Trophoblast cell (in vitro differentiated cells and primary cell): ENCODE results near the gene BST2. TPM values are rescaled to one million over a fixed set of nuclear protein-coding genes. Genes with fewer than 3 reads are reported as not detected.

Experiments used
- DNase-seq, 2 donors: peaks; one replicate each; pipeline ENCODE4 v3.0.0-alpha.2; 2016
- H2AFZ ChIP-seq: 2 replicates; pipeline ENCODE4 v1.6.1; 2013; ENCODE audit warnings: low read length, moderate library complexity, mild to moderate bottlenecking; ENCODE audit not compliant: insufficient read depth, poor library complexity
- H2AK5ac ChIP-seq: 2 replicates; pipeline ENCODE4 v1.6.1; 2013; ENCODE audit warnings: mild to moderate bottlenecking, low read length
- H2BK120ac ChIP-seq: 2 replicates; pipeline ENCODE4 v1.6.1; 2013; ENCODE audit warnings: low read length, mild to moderate bottlenecking, moderate library complexity; ENCODE audit not compliant: insufficient read depth, poor library complexity
- H2BK12ac ChIP-seq: 2 replicates; pipeline ENCODE4 v1.6.1; 2013; ENCODE audit warnings: mild to moderate bottlenecking, low read length, moderate library complexity
- H2BK5ac ChIP-seq: 2 replicates; pipeline ENCODE4 v1.6.1; 2013; ENCODE audit warnings: low read length, low read depth, moderate library complexity, mild to moderate bottlenecking; ENCODE audit not compliant: poor library complexity
- H3K14ac ChIP-seq: 2 replicates; pipeline ENCODE4 v1.6.1; 2013; ENCODE audit warnings: mild to moderate bottlenecking, low read length
- H3K18ac ChIP-seq: 2 replicates; pipeline ENCODE4 v1.6.1; 2013; ENCODE audit warnings: mild to moderate bottlenecking, low read length
- H3K23ac ChIP-seq: 2 replicates; pipeline ENCODE4 v1.6.1; 2013; ENCODE audit warnings: low read length
- H3K27ac ChIP-seq: 2 replicates; pipeline ENCODE4 v1.5.1; 2013; ENCODE audit warnings: low read depth, mild to moderate bottlenecking, inconsistent platforms, low read length, moderate library complexity
- H3K27me3 ChIP-seq: 2 replicates; pipeline ENCODE4 v1.6.1; 2013; ENCODE audit warnings: inconsistent platforms, mild to moderate bottlenecking, low read length, moderate library complexity; ENCODE audit not compliant: insufficient read depth
- H3K36me3 ChIP-seq, 2 experiments: 1 replicate in 1 of 2; 2 replicates in 1 of 2; pipeline ENCODE4 v1.6.1; 2013; ENCODE audit warnings: low read length in 2 of 2, mild to moderate bottlenecking in 2 of 2, moderate library complexity in 1 of 2; ENCODE audit not compliant: insufficient read depth in 2 of 2, control insufficient read depth in 1 of 2
- H3K4ac ChIP-seq: 2 replicates; pipeline ENCODE4 v1.6.1; 2013; ENCODE audit warnings: low read depth, mild to moderate bottlenecking, low read length, moderate library complexity
- H3K4me1 ChIP-seq, 2 experiments: 1 replicate in 1 of 2; 2 replicates in 1 of 2; pipeline ENCODE4 v1.6.1; 2013; ENCODE audit warnings: low read length in 2 of 2, mild to moderate bottlenecking in 2 of 2, moderate library complexity in 1 of 2; ENCODE audit not compliant: insufficient read depth in 2 of 2, control insufficient read depth in 1 of 2
- H3K4me2 ChIP-seq: 2 replicates; pipeline ENCODE4 v1.6.1; 2013; ENCODE audit warnings: inconsistent platforms, mild to moderate bottlenecking, low read length, moderate library complexity
- H3K4me3 ChIP-seq: 2 replicates; pipeline ENCODE4 v1.5.1; 2013; ENCODE audit warnings: mild to moderate bottlenecking, low read depth, low read length, inconsistent platforms
- H3K79me1 ChIP-seq: one replicate; pipeline ENCODE4 v1.6.1; 2013; ENCODE audit warnings: low read length
- H3K79me2 ChIP-seq: 2 replicates; pipeline ENCODE4 v1.6.1; 2013; ENCODE audit warnings: low read length, mild to moderate bottlenecking; ENCODE audit not compliant: control insufficient read depth, insufficient read depth, poor library complexity
- H3K9ac ChIP-seq: 2 replicates; pipeline ENCODE4 v1.6.1; 2013; ENCODE audit warnings: mild to moderate bottlenecking, low read length
- H3K9me3 ChIP-seq: 2 replicates; pipeline ENCODE4 v1.6.1; 2013; ENCODE audit warnings: low read depth, mild to moderate bottlenecking, control low read depth, inconsistent platforms, low read length; ENCODE audit not compliant: insufficient read depth
- H4K12ac ChIP-seq: 2 replicates; pipeline ENCODE4 v1.6.1; 2013; ENCODE audit warnings: low read depth, mild to moderate bottlenecking, low read length, moderate library complexity
- H4K8ac ChIP-seq: 2 replicates; pipeline ENCODE4 v1.6.1; 2013; ENCODE audit warnings: low read depth, mild to moderate bottlenecking, low read length, moderate library complexity
- H4K91ac ChIP-seq: one replicate; pipeline ENCODE4 v1.6.1; 2013; ENCODE audit warnings: low read depth, mild to moderate bottlenecking, low read length, moderate library complexity
- whole genome bisulfite sequencing: extraction: QIAGEN DNeasy Blood & Tissue Kit; methylation state at CpG from one replicate; pipeline ENCODE4 v1.1.7; 2013; ENCODE audit warnings: missing lambda C conversion rate; ENCODE audit not compliant: insufficient read length, insufficient coverage; ENCODE audit errors: extremely low coverage; 5-methylcytosine and 5-hydroxymethylcytosine counted together
- polyA plus RNA-seq: library from polyadenylated mRNA; stranded (reverse); fragments of 200-250 nt; gene quantifications from 2 replicates; pipeline ENCODE4 v1.2.3, GENCODE V29; 2013

The BST2 gene
- 0.72 and 0.79 TPM in 2 replicates for polyA plus RNA-seq

- no peak within 1 kb of the TSS for H3K9ac ChIP-seq
- no CpG with 5 or more reads among the region's 18 CpGs for WGBS
- no peaks in the 10 kb centered on the region for H3K27me3 ChIP-seq
These were observed at the start of gene BST2 for GRCh38 chr19:17405250-17406045. TSS of gene BST2 (minus strand) at chr19:17405630. CDS start at chr19:17405575, 55 bp downstream.

GRCh38 chr19:17454576-17455071 is 49.2 kb upstream of the BST2 start:
- H2BK5ac ChIP-seq: no peak overlapping the region
- H3K79me2 ChIP-seq: no peaks in the 10 kb centered on the region
- no peak overlapping the region for H2BK12ac ChIP-seq
- H2BK120ac ChIP-seq: no peak overlapping the region
- H3K23ac ChIP-seq: peak overlapping the region; percentile 71
- no peak overlapping the region for H4K12ac ChIP-seq
- H3K4me1 ChIP-seq: no peaks in the 10 kb centered on the region
- no peak overlapping the region for H4K91ac ChIP-seq
- H3K14ac ChIP-seq: no peak overlapping the region
- H3K9me3 ChIP-seq: peaks cover 15% of the 10 kb centered on the region
- H3K4me3 ChIP-seq: no peak overlapping the region
- WGBS: no CpG with 5 or more reads among the region's 13 CpGs
- no peak overlapping the region for H2AK5ac ChIP-seq
- no peak overlapping the region for H4K8ac ChIP-seq
- no peak for DNase-seq
- H2AFZ ChIP-seq: no peak overlapping the region
- H3K18ac ChIP-seq: no peak overlapping the region
- H3K9ac ChIP-seq: no peak overlapping the region
- no peak overlapping the region for H3K4me2 ChIP-seq
- no peaks in the 10 kb centered on the region for H3K36me3 ChIP-seq
- no peak overlapping the region for H3K27ac ChIP-seq
- H3K4ac ChIP-seq: no peak overlapping the region
- H3K27me3 ChIP-seq: peaks cover 20% of the 10 kb centered on the region
- H3K79me1 ChIP-seq: no peaks in the 10 kb centered on the region

More at GRCh38 chr19:17405250-17406045, at the start of gene BST2:
- H3K79me1 ChIP-seq: no peaks in the 10 kb centered on the region
- H2BK120ac ChIP-seq: no peak within 1 kb of the TSS
- H3K18ac ChIP-seq: no peak within 1 kb of the TSS
- H3K4me3 ChIP-seq: no peak within 1 kb of the TSS
- no peak within 1 kb of the TSS for H3K4me2 ChIP-seq
- H3K36me3 ChIP-seq: no peaks in the 10 kb centered on the region
- no peak within 1 kb of the TSS for H4K91ac ChIP-seq
- peaks cover 11 to 12% of the 10 kb centered on the region in 2 experiments for H3K4me1 ChIP-seq
- peak within 1 kb of the TSS; percentile 28 for H2AK5ac ChIP-seq
- H3K23ac ChIP-seq: no peak within 1 kb of the TSS
- peak within 1 kb of the TSS; percentile 55 for H4K8ac ChIP-seq
- H2AFZ ChIP-seq: no peak within 1 kb of the TSS
- peaks cover 3% of the 10 kb centered on the region for H3K9me3 ChIP-seq
- H3K14ac ChIP-seq: no peak within 1 kb of the TSS
- H4K12ac ChIP-seq: no peak within 1 kb of the TSS
- H3K79me2 ChIP-seq: no peaks in the 10 kb centered on the region
- no peak within 1 kb of the TSS for H3K27ac ChIP-seq
- no peak within 1 kb of the TSS for H3K4ac ChIP-seq
- DNase-seq: peak; percentile 38 to 53
- H2BK12ac ChIP-seq: no peak within 1 kb of the TSS
- no peak within 1 kb of the TSS for H2BK5ac ChIP-seq

GRCh38 chr19:17451820-17452219 is 46.4 kb upstream of the BST2 start:
- Histone ChIP-seq H4K12ac (no peak overlapping the region), H3K27me3 (peaks cover 37% of the 10 kb centered on the region), H4K91ac (no peak overlapping the region), H3K79me2 (no peaks in the 10 kb centered on the region), H3K27ac (no peak overlapping the region), H3K18ac (no peak overlapping the region), H3K79me1 (no peaks in the 10 kb centered on the region), H3K9me3 (peaks cover 15% of the 10 kb centered on the region), H2BK12ac (no peak overlapping the region), H2AFZ (no peak overlapping the region), H3K4me2 (no peak overlapping the region), H2AK5ac (no peak overlapping the region), H3K4me1 (peaks cover 0 to 2% of the 10 kb centered on the region in 2 experiments), H3K36me3 (no peaks in the 10 kb centered on the region), H3K23ac (no peak overlapping the region), H3K4ac (no peak overlapping the region), H3K14ac (no peak overlapping the region), H4K8ac (no peak overlapping the region), H3K9ac (no peak overlapping the region), H3K4me3 (no peak overlapping the region), H2BK120ac (no peak overlapping the region), H2BK5ac (no peak overlapping the region)
- no peak for DNase-seq
- no CpG with 5 or more reads among the region's 4 CpGs for WGBS

- Histone ChIP-seq H3K18ac (no peak overlapping the region), H3K23ac (no peak overlapping the region), H3K79me1 (no peaks in the 10 kb centered on the region), H4K12ac (no peak overlapping the region), H3K9me3 (peaks cover 10% of the 10 kb centered on the region), H2BK12ac (no peak overlapping the region), H3K14ac (no peak overlapping the region), H4K91ac (no peak overlapping the region), H3K36me3 (no peaks in the 10 kb centered on the region), H2AFZ (no peak overlapping the region), H2AK5ac (no peak overlapping the region), H3K9ac (no peak overlapping the region), H2BK120ac (no peak overlapping the region), H3K4me2 (no peak overlapping the region), H3K4ac (no peak overlapping the region), H3K4me3 (no peak overlapping the region), H4K8ac (no peak overlapping the region), H3K27me3 (peaks cover 27% of the 10 kb centered on the region), H2BK5ac (no peak overlapping the region), H3K79me2 (no peaks in the 10 kb centered on the region), H3K4me1 (peaks cover 0 to 2% of the 10 kb centered on the region in 2 experiments), H3K27ac (no peak overlapping the region)
- WGBS: no CpG with 5 or more reads among the region's 8 CpGs
- DNase-seq: peak; percentile 60 to 83
These were observed 45.0 kb upstream of the BST2 start for GRCh38 chr19:17450264-17451075.
